ENCODE results near the gene MYO1A.

DNA sequence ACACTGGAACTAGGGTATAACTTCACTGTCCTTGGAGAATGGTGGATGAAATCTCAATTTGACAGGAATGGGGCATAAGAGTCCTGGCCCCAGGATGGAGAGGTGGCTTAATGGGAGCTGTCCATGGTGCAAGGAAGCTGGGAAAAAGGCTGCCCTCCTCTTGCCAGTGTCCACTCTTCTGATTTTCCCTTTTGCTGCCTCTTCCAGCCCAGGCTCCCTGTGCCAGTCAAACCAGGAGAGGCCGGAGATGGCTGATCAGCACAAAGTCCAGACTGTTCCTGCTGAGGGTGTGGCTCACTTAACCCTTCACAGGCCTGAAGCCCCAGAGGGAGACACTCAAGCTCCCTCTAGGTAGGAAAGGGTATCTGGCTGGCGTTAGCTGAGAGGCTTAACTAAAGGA lies at the start of gene MYO1A:
- no peak for TF ChIP-seq POLR2A (IDR thresholded peaks at IDR 0.05)
- no peak for TF ChIP-seq EP300 (IDR thresholded peaks at IDR 0.05)
- no peak for TF ChIP-seq CTCF (IDR thresholded peaks at IDR 0.05)
- TF ChIP-seq POLR2AphosphoS5 (IDR thresholded peaks at IDR 0.05), result no peak
